Measurements from ENCODE around the gene FUT6.

DNA sequence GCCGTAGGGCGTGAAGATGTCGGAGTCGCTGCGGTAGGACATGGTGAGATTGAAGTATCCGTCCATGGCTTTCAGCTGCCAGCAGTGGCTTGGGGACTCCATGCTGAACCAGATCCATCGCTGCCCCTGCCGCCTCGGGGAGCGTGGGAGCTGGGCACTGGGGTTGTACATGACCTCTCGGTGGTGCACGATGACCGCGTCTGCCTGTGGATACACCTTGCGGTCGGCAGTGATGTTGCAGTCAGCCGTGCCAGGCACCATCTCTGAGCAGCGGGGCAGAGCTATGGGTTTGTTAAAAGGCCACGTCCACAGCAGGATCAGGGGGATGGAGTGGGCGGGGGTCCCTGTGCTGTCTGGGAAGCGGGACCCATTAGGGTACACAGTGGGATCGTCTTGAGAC, 7.4 kb downstream of the FUT6 start:
- TF ChIP-seq POLR2AphosphoS5 (IDR thresholded peaks at IDR 0.05; ENCODE audit: low read depth, low read length) (no peak), POLR2A (IDR thresholded peaks at IDR 0.05; ENCODE audit: low read depth, low read length) (no peak)

Measured in GM12892 (cell line).